ENCODE results near the gene DCP1B.

Gene DCP1B

GRCh38 chr12:1922985-1923384 lies 81.3 kb downstream of the DCP1B start:
- Histone ChIP-seq H3K27me3 (replicated peaks) (peaks cover 8% of the 10 kb centered on the region), H3K27ac (no peak overlapping the region), H3K36me3 (replicated peaks) (no peaks in the 10 kb centered on the region), H3K4me3 (ENCODE audit: low read depth, low read length) (no peak overlapping the region)
- in situ Hi-C loops (cut with HindIII; ENCODE audit: low pct_ligation_motif_present, low sequenced_read_pairs), result no loop called here
- no peak for DNase-seq
- TF ChIP-seq, protein P1, sequence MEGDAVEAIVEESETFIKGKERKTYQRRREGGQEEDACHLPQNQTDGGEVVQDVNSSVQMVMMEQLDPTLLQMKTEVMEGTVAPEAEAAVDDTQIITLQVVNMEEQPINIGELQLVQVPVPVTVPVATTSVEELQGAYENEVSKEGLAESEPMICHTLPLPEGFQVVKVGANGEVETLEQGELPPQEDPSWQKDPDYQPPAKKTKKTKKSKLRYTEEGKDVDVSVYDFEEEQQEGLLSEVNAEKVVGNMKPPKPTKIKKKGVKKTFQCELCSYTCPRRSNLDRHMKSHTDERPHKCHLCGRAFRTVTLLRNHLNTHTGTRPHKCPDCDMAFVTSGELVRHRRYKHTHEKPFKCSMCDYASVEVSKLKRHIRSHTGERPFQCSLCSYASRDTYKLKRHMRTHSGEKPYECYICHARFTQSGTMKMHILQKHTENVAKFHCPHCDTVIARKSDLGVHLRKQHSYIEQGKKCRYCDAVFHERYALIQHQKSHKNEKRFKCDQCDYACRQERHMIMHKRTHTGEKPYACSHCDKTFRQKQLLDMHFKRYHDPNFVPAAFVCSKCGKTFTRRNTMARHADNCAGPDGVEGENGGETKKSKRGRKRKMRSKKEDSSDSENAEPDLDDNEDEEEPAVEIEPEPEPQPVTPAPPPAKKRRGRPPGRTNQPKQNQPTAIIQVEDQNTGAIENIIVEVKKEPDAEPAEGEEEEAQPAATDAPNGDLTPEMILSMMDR (IDR thresholded peaks at IDR 0.05; ENCODE audit: low read depth, low read length, missing control alignments), result no peak

DNA sequence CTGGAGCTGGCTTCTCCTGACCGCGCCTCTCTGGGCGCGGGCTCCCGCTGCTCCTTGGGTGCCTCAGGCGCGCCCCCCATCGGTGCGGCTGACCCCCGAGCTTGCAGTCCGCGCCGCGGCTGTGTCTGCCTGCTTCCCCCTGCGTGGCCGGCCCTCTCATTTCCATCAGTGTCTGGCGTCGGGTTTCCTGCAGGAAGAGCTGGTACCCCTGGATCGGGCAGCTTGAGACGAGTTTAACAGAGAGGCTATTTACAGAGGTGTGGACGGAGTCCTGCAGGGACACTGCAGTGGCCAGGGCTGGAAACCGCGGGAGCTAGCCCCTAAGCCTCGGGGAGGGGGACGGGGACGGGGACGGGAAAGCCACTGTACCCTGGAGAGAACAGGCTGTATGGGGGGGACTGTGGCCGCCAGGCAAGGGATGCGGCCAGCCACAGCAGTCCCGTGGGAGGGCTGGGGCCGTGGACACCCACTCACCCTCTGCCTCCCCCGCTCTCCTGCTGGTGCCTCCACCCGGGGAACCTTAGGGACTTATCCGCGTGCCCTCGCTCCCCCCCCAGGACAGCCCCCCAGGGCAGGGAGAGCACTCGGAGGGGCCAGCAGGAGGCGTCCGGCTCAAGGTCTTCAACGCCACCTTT lies 82.1 kb downstream of the DCP1B start:
- Histone ChIP-seq H3K27ac (no peak overlapping the region), H3K36me3 (replicated peaks) (no peaks in the 10 kb centered on the region), H3K27me3 (replicated peaks) (peaks cover 6% of the 10 kb centered on the region), H3K4me3 (ENCODE audit: low read depth, low read length) (no peak overlapping the region)
- TF ChIP-seq, protein P1 (IDR thresholded peaks at IDR 0.05; ENCODE audit: low read depth, low read length, missing control alignments), result no peak
- in situ Hi-C loops (cut with HindIII; ENCODE audit: low pct_ligation_motif_present, low sequenced_read_pairs), result no loop called here
- no peak for DNase-seq

- H3K27me3 ChIP-seq (replicated peaks), result peaks cover 4% of the 10 kb centered on the region
Observed at GRCh38 chr12:1920971-1921370, 83.3 kb downstream of the DCP1B start.

GRCh38 chr12:1920436-1920835 lies 83.8 kb downstream of the DCP1B start:
- H3K27ac ChIP-seq, result no peak overlapping the region
- TF ChIP-seq, protein P1 (IDR thresholded peaks at IDR 0.05; ENCODE audit: low read depth, low read length, missing control alignments), result no peak
- H3K27me3 ChIP-seq (replicated peaks), result peaks cover 4% of the 10 kb centered on the region
- H3K4me3 ChIP-seq (ENCODE audit: low read depth, low read length), result no peak overlapping the region
- no peaks in the 10 kb centered on the region for H3K36me3 ChIP-seq (replicated peaks)
- in situ Hi-C loops (cut with HindIII; ENCODE audit: low pct_ligation_motif_present, low sequenced_read_pairs), result no loop called here
- no peak for DNase-seq

More at GRCh38 chr12:1920971-1921370, 83.3 kb downstream of the DCP1B start:
- in situ Hi-C loops (cut with HindIII; ENCODE audit: low pct_ligation_motif_present, low sequenced_read_pairs), result no loop called here
- no peak overlapping the region for H3K27ac ChIP-seq
- no peaks in the 10 kb centered on the region for H3K36me3 ChIP-seq (replicated peaks)
- H3K4me3 ChIP-seq (ENCODE audit: low read depth, low read length), result no peak overlapping the region
- DNase-seq, result no peak
- TF ChIP-seq, protein P1 (IDR thresholded peaks at IDR 0.05; ENCODE audit: low read depth, low read length, missing control alignments), result no peak

- no peak for DNase-seq
- in situ Hi-C loops (cut with HindIII; ENCODE audit: low pct_ligation_motif_present, low sequenced_read_pairs), result no loop called here
- TF ChIP-seq, protein P1 (IDR thresholded peaks at IDR 0.05; ENCODE audit: low read depth, low read length, missing control alignments), result no peak
- H3K27ac ChIP-seq, result no peak overlapping the region
- peaks cover 4% of the 10 kb centered on the region for H3K27me3 ChIP-seq (replicated peaks)
- no peak overlapping the region for H3K4me3 ChIP-seq (ENCODE audit: low read depth, low read length)
- H3K36me3 ChIP-seq (replicated peaks), result no peaks in the 10 kb centered on the region
Observed at GRCh38 chr12:1919763-1920162, 84.5 kb downstream of the DCP1B start.

- DNase-seq, result no peak
- in situ Hi-C loops (cut with HindIII; ENCODE audit: low pct_ligation_motif_present, low sequenced_read_pairs), result no loop called here
- no peak overlapping the region for H3K27ac ChIP-seq
- no peak overlapping the region for H3K4me3 ChIP-seq (ENCODE audit: low read depth, low read length)
- peaks cover under 1% of the 10 kb centered on the region for H3K27me3 ChIP-seq (replicated peaks)
- TF ChIP-seq, protein P1 (IDR thresholded peaks at IDR 0.05; ENCODE audit: low read depth, low read length, missing control alignments), result no peak
- H3K36me3 ChIP-seq (replicated peaks), result no peaks in the 10 kb centered on the region
Observed at GRCh38 chr12:1919284-1919683, 85.0 kb downstream of the DCP1B start.
